ELR (cell line): ENCODE data around the gene CCND2.
A peak's percentile ranks its signal among the peaks of the same experiment; 100 is the strongest.
"Not testable (repeated sequence)": the region's sequence is repeated elsewhere in the genome, so short reads cannot be mapped to it uniquely, and the experiment has no call there.

Source experiments
- DNase-seq: peaks from one replicate; pipeline ENCODE4 v3.0.0-alpha.2; 2015; ENCODE audit warnings: low read depth

Gene CCND2

GRCh38 chr12:4273652-4274395, at the start of gene CCND2:
TSS of gene CCND2 (plus strand) at chr12:4273762. CDS start at chr12:4274041, 279 bp downstream.
- DNase-seq = peak; percentile 44

DNA sequence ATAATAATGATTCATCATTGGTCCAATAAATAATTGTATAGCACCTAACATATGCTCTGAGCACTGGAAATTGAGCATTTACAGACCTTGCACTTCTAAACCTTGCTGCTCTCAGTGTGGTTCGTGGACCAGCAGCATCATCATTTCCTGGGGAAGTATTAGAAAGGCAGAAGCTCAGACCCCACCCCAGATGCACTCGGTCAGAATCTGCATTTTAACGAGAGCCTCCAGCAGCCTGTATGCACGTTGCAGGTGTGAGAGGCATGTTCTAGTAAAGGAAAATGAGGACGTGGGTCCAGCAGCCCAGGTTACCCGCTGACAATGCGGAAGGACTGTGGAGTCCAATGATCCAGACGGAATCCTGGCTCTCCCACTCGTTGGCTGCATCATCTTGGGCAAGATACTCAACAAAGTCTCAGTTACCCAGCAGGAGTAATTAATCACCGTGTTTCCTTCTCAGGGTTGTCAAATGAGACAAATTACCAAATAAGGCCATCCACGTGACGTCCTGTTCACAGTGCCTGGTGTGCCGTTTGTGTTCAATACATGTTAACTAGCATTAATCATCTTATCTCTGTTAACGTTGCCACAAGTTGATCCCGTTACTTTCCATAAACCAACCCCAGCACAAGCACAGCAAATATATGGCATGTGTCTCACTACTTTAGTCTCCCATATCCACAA, 49.2 kb upstream of the CCND2 start:
- no peak for DNase-seq

GRCh38 chr12:4225571-4225970, 48.0 kb upstream of the CCND2 start:
- no peak for DNase-seq

DNA sequence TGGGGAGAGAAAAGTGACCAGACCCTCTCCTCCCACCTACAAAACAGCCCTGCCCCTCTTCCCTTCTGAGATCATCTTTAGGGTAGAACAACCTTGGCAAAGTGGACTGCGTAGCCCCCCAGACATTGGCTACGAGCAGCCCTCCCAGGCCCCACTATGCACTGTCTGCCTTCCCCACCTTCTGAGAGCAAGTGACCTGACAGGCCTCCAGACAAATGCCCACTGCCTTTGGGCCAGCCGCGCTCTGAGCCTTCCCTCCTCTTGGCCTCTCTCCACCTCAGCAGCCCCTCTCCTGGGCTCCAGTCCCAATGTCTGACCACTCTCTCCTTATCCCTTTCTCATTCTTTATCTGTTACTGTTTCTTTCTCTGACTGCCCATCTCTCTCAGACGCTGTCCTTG, 46.5 kb upstream of the CCND2 start:
- DNase-seq = no peak

- DNase-seq = peak; percentile 9
Measured at GRCh38 chr12:4228122-4228580, 45.4 kb upstream of the CCND2 start.

GRCh38 chr12:4230526-4230925, 43.0 kb upstream of the CCND2 start:
- no peak for DNase-seq

DNA sequence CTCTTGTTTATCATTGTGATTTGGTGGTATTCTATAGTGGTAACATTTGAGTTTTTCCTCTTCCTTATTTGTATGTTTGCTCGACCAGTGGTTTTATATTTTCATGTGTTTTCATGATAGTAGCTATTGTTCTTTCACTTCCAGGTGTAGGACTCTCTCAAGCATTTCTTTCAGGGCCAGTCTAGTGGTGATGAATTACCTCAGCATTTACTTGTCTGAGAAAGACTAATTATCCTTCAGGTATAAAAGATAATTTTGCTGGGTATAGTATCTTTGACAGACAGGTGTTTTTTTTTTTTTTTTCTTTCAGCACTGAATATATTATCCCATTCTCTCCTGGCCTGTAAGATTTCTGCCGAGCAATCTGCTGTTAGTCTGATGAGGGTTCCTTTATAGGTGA, 35.0 kb upstream of the CCND2 start:
- DNase-seq = no peak

GRCh38 chr12:4239746-4240145, 33.8 kb upstream of the CCND2 start:
- no peak for DNase-seq

DNA sequence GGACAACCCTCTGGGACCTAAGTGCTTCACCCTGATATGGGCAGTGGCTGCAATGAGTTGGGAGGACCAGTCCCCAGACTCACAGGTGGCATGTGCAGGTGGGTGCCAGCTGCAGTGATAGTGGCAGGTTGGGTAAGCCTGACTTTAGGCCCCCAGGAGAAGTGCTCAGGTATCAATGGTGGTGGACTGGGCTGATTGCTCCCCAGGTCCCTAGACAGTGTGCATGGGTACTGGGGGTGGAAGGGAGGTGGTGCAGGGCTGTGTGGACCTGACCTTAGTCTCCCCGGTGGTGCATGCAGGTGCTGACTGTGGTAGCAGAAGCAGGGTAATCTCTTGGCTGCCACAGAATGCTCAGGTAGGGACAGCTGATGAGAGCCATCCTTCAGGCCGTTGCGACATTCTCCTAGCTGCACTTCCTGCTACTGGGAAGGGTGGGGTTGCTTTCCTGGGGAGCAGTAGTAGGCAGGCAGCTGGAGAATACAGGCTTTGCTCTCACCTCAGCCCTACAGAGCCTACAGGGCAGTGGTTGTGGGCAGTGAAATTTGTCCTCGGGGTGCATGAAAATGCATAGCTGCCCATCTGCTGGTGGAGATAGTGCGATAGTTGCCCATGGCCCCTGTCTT, 33.3 kb upstream of the CCND2 start:
- no peak for DNase-seq

- no peak for DNase-seq
Measured at GRCh38 chr12:4240981-4241380, 32.6 kb upstream of the CCND2 start.

- DNase-seq = no peak
Measured at GRCh38 chr12:4241592-4241991, 32.0 kb upstream of the CCND2 start.

GRCh38 chr12:4242595-4242994, 31.0 kb upstream of the CCND2 start:
- no peak for DNase-seq

- DNase-seq = no peak
Measured at GRCh38 chr12:4243091-4243490, 30.5 kb upstream of the CCND2 start.

- not testable (repeated sequence) for DNase-seq
Measured at GRCh38 chr12:4243491-4244100, 30.0 kb upstream of the CCND2 start.

- no peak for DNase-seq
Measured at GRCh38 chr12:4244868-4245267, 28.7 kb upstream of the CCND2 start.

DNA sequence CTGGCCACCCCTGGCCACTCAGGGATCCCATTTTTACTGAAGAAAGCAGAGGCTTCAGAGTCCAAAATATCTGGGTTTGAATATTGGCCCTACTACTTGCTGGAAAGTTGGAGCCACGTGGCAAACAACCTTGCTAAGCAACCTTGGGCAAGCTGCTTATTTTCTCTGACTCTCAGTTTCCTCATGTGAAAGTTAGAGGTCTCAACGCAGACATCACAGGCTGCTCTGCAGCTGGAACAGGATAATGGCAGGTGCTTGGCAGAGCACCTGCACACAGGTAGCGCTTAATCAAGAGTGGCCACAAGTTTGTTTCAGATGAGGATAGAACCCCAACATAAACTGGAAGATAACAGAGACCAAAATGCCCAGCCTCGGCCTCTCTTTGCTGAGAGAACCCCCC, 28.1 kb upstream of the CCND2 start:
- DNase-seq = no peak

GRCh38 chr12:4246116-4246515, 27.4 kb upstream of the CCND2 start:
- no peak for DNase-seq

GRCh38 chr12:4250691-4251090, 22.9 kb upstream of the CCND2 start:
- no peak for DNase-seq

DNA sequence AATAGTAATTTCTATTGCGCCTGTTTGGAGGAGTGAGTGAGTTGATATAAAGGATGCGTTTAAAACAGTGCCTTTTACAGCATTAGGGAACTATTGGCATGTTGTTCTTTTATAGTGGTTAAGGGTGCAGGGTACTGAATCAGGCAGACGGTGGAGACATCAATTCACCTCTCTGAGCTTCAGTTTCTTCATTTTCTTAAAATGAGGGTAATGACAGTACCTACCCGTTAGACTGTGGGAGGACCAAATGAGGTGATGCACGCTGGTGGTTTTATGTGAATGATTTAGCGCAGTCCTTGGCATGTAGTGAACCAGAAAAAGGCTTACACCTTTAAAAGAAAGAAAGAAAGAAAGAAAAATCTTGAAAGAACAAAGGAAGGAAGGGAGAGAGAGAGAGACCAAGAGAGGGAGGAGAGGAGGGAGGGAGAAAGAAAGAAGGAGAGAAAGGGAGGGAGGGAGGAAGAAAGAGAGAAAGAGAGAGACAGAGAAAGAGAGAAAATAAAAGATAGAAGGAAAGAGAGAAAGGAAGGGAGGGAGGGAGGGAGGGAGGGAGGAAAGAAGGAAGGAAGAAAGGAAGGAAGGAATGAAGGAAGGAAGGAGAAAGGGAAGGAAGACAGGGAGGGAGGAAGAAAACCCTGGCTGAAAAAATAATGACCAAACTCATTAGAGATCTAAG, 22.2 kb upstream of the CCND2 start:
- no peak for DNase-seq

DNA sequence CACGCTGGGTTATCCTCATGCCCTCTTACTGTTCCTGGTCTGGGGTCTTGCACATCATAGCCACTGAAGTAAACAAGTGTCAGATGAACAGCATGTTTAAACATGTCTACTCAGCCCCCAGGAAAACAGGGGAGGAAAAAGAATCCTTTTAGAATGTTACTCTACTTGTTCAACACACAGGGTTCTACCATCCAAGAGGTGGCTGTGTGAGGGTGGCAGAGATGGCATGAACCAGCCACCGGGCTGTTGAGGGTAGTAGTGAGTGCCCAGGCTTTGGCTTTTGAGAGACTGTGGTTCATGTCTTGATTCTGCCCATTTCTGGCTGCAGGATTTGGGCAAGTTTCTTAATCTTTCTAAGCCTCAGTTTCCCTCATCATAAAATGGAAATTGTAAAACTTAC, 21.6 kb upstream of the CCND2 start:
- DNase-seq = no peak

DNA sequence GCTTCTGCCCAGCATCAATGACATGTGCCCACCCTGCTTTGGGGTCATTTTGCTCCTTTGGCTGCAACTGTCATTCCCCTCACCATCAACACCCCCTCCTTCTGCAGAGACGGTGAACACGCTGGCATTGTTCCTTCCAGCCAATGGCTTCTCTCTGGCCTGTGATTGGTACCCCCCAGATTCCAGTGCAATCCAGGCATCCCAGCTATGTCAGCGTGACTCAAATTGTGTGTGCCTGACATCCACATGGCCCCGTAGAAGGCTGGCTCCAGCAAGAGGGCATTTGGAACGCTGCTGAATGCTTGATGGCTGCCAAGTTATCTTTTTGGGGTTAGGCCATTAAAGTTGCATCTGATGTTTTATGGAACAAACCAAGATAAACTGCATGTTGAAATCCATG, 21.0 kb upstream of the CCND2 start:
- DNase-seq = no peak
